ENCODE data around the gene INPP5K.

The INPP5K gene

GRCh38 chr17:1504866-1505265, 11.5 kb downstream of the INPP5K start:
- no peak for DNase-seq

DNA sequence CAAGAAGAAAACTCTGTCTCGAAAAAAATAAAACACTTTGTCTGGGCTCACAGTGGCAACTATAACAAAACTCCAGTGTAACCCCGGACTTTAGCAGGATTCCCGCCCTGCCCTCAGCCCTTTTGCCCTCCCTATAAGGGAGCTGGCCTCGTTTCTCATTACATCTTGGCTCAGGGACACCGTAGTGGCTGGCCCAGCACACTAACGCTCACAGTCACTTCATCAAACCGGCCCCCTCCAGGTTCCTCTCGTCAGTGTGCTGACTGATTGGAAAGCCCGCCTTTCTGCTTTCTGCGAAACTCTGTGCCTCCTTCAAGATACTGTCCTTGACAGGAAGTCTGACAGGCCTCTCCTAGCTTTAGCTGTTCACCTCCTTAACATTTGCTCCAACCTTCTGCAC, 12.7 kb downstream of the INPP5K start:
- no peak for DNase-seq

DNA sequence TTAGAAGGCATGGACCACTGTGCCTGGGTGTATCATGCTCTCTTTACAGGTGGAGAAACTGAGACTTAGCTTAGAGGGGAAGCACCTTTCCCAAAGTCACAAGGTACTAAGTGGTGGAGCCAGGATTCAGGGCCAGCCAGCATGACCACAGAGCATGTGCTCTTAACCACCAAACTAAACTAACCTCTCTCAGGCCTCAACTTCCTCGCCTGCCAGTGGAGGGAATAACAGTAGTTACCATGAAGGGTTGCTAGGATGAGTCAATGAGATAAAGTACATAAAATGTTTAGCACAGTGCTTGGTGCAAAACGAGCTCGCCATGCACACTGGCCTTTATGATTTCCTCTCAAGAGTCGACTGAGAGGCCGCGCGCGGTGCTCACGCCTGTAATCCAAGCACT, 17.5 kb downstream of the INPP5K start:
- no peak for DNase-seq

GRCh38 chr17:1498233-1498632, 18.2 kb downstream of the INPP5K start:
- DNase-seq = no peak

- DNase-seq = no peak
These were observed 18.6 kb downstream of the INPP5K start for GRCh38 chr17:1497831-1498230.

DNA sequence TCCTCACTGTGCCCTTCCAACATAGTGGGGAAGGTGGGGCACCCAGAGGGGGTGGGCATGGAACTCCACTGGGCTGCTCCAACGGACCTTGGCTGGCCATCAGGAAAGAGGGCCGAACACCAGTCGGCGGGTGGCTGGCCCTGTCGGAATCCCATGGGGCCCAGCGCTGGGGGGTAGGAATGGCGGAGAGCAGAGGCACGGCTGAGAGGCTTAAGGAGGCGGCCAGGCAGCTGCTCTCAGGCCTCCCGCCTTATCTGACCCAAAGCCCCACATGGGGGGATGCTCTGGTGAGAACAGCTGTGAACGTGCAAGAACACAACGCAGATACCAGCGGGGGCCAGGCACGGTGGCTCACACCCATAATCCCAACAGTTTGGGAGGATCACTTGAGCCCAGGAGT, 19.5 kb downstream of the INPP5K start:
- DNase-seq = no peak

DNA sequence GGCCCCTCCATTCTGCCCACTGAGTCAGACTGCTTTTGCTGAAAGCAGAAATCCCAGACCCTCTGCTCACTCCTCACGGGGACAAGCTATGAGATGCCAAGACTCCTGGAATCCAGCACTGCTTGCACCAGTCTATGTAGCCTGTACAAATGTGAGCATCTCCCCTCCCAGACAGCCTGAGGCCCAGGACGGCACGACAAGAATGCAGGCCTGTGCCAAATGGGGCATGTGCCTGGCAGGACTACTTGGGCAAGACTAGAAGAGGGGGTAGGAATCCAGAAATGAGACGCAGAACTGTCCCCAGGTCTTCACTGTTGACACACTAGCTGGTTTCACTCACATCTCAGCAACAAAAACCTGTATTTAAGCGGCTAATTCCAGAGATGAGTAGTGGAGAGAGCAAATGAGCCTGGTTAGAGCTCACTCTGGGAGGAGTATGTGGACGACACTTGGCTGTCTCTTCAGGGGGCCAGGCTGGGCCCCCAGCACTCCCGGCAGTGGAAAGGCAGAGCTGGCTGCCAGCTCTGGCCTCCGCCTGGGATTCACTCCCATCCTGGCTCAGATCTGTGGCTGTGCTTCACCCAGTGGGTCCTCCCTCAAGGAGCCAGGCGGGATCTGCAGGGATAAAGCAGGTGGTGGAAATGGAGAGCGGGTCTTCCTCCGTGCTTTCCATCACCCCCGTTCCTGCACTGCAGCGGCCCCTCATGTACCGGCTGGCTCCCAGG, 21.0 kb downstream of the INPP5K start:
- DNase-seq = no peak

- DNase-seq = no peak
These were observed 21.6 kb downstream of the INPP5K start for GRCh38 chr17:1494736-1495253.

GRCh38 chr17:1494203-1494602, 22.2 kb downstream of the INPP5K start:
- DNase-seq = no peak

DNA sequence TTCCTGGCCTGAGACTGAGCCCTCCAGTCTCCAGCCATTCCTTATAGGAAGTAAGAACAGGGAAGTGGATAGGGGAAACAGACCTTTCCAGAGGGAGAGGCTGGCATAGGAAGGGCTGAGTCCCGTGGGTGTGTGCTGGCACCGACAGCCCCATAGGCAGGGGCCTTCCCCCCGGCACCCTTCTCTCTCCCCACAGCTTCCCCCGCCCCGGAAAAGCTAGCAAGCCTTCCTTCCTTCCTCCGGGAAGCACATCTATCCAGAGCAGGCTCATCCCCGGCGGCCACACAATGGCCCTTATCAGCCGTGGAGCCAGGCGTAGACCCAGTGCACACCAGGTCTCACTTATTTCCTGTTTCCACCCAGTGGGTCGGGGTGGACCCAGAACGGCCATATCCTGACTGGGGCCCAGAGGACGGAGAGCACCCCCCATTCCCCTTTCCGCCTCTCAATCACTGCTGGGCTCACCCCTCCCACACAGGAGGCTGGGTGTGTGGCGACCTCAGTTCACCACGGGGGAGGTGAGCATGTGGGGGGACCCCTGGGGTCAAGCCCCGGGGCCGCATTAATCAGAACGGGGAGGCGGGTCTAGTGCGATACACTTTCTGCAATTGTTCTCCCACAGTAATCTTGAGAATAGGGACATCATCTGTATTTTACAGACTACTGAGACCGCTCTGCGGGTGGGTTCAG, 23.0 kb downstream of the INPP5K start:
- no peak for DNase-seq

- DNase-seq = no peak
These were observed 23.9 kb downstream of the INPP5K start, which contains the start of gene MYO1C for GRCh38 chr17:1492249-1493206. MYO1C (minus strand) TSS chr17:1492686; CDS start chr17:1492487, 199 bp downstream.

- peak in 1 of 2 experiments; percentile 37 for DNase-seq
These were observed 24.8 kb downstream of the INPP5K start for GRCh38 chr17:1491443-1492248.

- peak; percentile 40 to 47 for DNase-seq
These were observed 25.6 kb downstream of the INPP5K start for GRCh38 chr17:1490643-1491442.

DNA sequence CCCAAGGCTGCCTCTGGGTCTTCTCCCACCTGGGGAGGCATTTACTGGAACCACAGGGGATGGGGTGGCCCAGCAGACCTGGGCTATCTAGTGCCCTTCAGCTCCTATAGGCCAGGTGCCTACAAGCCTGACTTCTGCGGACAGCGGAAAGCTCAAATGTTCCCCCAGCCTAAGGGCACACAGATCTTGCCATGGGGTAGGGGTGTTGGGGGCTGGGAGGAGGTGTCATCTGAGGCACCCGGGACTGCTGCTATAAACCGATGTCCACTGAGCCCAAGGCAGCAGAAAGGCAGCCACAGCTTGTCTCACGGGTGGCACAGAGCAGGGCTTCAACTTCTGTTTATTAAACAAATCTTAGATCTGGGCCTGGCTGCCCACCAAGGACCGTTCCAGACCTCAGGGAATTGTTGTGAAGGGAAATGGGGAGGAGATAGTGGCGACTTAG, 27.6 kb downstream of the INPP5K start:
- no peak for DNase-seq

DNA sequence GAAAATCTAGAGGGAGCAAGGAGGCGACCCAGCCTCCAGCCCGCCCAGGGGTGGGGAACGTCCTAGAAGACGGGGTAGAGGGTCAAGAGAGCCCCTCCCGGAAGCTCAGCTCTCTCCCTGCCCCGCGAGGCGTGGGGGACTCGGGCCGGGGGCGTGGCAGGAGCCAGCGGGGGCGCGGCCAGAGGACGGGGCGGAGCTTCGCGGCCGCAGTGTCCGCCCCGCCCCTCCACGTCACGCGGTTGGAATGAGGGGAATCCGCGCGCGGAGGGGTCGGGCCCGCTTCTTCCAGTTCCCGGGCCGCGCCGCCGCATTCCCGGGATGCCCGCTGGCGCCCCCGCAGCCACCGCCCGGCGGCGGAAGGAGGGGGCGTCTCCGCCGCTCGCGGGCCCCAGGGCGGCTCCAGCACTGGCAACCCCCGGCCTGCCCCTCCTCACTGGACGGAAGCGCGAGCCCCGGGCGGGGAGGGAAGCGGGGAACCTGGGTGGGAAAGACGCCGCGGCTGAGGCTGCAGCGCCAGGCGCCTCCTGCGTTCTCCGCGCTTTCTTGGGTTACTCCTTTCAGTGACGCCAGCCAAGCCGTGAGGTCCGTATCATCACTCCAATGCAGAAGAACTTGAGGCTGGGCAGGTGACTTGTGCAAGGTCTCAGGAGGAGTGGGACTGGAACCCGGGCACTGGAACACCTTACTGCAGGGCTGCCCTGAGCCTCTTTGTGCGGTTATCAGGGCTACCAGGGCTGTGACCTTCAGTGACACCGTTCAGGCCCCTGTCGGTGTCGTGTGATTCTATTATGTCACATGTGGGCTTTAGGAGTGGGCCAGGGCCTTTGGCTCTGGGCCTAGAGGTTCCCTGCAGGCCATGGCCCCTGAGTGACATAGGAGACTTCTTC, 28.2 kb downstream of the INPP5K start:
- DNase-seq = peak in 1 of 2 experiments; percentile 65

- peak in 1 of 2 experiments; percentile 11 for DNase-seq
These were observed 29.4 kb downstream of the INPP5K start for GRCh38 chr17:1486802-1487695.

- peak; percentile 35 to 62 for DNase-seq
These were observed 30.7 kb downstream of the INPP5K start for GRCh38 chr17:1485423-1486376.

Data from SHP77 (cell line).